Esophagus muscularis mucosa (tissue), 4 donors: Measurements from ENCODE around the gene EFL1. TPM values are rescaled to one million over a fixed set of nuclear protein-coding genes. Genes with fewer than 3 reads are reported as not detected.
A peak's percentile ranks its signal among the peaks of the same experiment; 100 is the strongest.

ENCODE experiments used
- DNase-seq: peaks from one replicate; pipeline ENCODE4 v3.0.0-alpha.2; 2017; ENCODE audit errors: extremely low spot score
- H3K27ac ChIP-seq, 4 donors: fragments of 200-600 bp; sonication (generic); replicated peaks in 1 of 4; 1 replicate in 3 of 4; 2 replicates in 1 of 4; pipeline ENCODE4 v1.5.1; 2016 to 2019; ENCODE audit warnings: mild to moderate bottlenecking in 1 of 4
- H3K27me3 ChIP-seq, 4 donors: fragments of 200-600 bp; sonication (generic); one replicate each; pipeline versions ENCODE4 v1.5.1 to v1.6.0; 2016 to 2019
- H3K36me3 ChIP-seq, 4 donors: fragments of 200-600 bp; sonication (generic); one replicate each; pipeline ENCODE4 v1.5.1; 2016 to 2019
- H3K4me1 ChIP-seq, 4 donors: fragments of 200-600 bp; sonication (generic); one replicate each; pipeline ENCODE4 v1.5.1; 2016 to 2019
- H3K4me3 ChIP-seq, 4 donors: fragments of 200-600 bp; sonication (generic); 1 replicate in 2 of 4; 2 replicates in 2 of 4; pipeline ENCODE4 v1.5.1; 2016 to 2019; ENCODE audit warnings: mild to moderate bottlenecking in 4 of 4, moderate library complexity in 1 of 4
- H3K9me3 ChIP-seq, 4 donors: fragments of 200-600 bp; sonication (generic); 1 replicate in 3 of 4; 2 replicates in 1 of 4; pipeline ENCODE4 v1.5.1; 2016 to 2019
- EP300 ChIP-seq: sonication (generic); formaldehyde crosslinking; IDR thresholded peaks from one replicate; pipeline ENCODE4 v1.6.1; 2017; ENCODE audit warnings: antibody characterized with exemption
- POLR2A ChIP-seq: fragments of 450-650 bp; IDR thresholded peaks from one replicate; pipeline ENCODE4 v1.6.1; 2017; ENCODE audit warnings: antibody characterized with exemption, moderate library complexity, mild to moderate bottlenecking, low read depth
- POLR2AphosphoS5 ChIP-seq, 2 donors: sonication (generic); formaldehyde crosslinking; IDR thresholded peaks; one replicate each; pipeline ENCODE4 v1.6.1; 2017; ENCODE audit warnings: antibody characterized with exemption in 2 of 2
- WGBS: methylation state at CpG from one replicate; pipeline ENCODE4 v1.1.5; 2018; 5-methylcytosine and 5-hydroxymethylcytosine counted together
- intact Hi-C: fragments of 100-400 bp; cut with DNase I; formaldehyde crosslinking; loops from one replicate; pipeline ENCODE4 v1.15.1; 2023
- total RNA-seq, 4 donors: library from RNA; depleted of rRNA; stranded (reverse); fragments of >200 nt; gene quantifications; one replicate each; pipeline versions ENCODE4 v1.1.0 to v1.2.1, GENCODE V29; 2016
- TF ChIP-seq, protein P1 (sequence below), 3 experiments: fragments of 200-600 bp in 2 of 3; fragments of 450-650 bp in 1 of 3; sonication (generic) in 2 of 3; IDR thresholded peaks; one replicate each; pipeline ENCODE4 v1.5.1; 2017 to 2019; ENCODE audit warnings: antibody characterized with exemption in 3 of 3, mild to moderate bottlenecking in 2 of 3, moderate library complexity in 1 of 3

Gene EFL1
- total RNA-seq, 4 donors from 2014 or later, result 13.0 to 17.4 (median 13.2) TPM

DNA sequence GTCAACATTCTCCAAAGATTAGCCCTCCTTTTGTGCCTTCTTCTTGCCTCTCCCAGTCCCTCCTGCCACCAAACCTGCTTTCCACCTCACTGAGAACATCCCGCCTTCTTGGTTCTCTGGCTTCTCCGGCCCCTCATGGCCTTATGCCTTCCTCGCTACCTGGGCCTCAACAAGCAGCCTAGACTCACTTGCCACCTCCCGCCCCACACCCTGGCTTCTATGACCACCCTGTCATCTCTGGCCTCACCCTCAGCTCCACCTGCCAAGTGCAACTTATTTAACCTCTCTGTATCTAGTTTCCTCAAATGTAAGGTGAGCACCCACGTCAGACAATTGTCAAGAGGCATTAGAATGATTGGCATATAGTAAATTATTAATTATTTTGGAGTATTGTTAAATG lies 147.9 kb downstream of the EFL1 start:
- 93% methylated on average over 5 of the region's 5 CpGs for WGBS
- Histone ChIP-seq H3K4me3 (no peak overlapping the region), H3K27ac (no peak overlapping the region), H3K4me1 (no peaks in the 10 kb centered on the region), H3K27me3 (no peaks in the 10 kb centered on the region), H3K36me3 (no peaks in the 10 kb centered on the region), H3K9me3 (no peaks in the 10 kb centered on the region)
- DNase-seq, result no peak
- intact Hi-C loops, result no loop called here
- TF ChIP-seq EP300 (no peak), POLR2A (no peak), POLR2AphosphoS5 (IDR thresholded peaks at IDR 0.05) (no peak)
- TF ChIP-seq, protein P1, sequence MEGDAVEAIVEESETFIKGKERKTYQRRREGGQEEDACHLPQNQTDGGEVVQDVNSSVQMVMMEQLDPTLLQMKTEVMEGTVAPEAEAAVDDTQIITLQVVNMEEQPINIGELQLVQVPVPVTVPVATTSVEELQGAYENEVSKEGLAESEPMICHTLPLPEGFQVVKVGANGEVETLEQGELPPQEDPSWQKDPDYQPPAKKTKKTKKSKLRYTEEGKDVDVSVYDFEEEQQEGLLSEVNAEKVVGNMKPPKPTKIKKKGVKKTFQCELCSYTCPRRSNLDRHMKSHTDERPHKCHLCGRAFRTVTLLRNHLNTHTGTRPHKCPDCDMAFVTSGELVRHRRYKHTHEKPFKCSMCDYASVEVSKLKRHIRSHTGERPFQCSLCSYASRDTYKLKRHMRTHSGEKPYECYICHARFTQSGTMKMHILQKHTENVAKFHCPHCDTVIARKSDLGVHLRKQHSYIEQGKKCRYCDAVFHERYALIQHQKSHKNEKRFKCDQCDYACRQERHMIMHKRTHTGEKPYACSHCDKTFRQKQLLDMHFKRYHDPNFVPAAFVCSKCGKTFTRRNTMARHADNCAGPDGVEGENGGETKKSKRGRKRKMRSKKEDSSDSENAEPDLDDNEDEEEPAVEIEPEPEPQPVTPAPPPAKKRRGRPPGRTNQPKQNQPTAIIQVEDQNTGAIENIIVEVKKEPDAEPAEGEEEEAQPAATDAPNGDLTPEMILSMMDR (IDR thresholded peaks at IDR 0.05), result no peak

DNA sequence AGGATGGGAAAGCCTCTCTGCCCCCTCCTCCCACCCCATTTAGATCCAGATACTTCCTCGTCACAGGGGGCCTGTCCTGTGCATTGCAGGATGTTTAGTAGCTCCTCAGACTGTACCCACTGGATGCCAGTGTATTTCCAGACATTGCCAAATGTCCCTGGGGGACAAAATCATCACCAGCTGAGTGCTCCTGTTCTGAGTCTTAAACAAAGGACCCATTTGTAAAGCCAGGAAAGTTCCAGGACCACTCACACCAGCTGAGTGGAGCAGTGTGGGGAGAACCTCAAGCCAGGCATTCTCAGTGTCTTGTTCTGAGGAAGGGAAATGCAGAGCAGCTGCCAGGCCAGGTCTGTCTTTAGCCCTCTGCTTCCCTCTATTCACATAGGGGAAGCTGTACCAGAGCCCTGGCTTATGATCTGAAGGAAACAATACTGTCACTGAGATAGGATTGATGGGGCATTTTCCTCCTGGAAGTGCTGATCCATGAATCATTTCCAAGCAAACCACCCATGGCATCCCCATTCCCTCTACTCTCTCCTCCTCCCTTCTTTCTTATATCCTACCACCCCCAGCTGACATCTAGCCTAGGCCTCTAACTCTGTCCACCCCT lies 149.3 kb downstream of the EFL1 start:
- Histone ChIP-seq H3K36me3 (no peaks in the 10 kb centered on the region), H3K4me1 (no peaks in the 10 kb centered on the region), H3K27me3 (no peaks in the 10 kb centered on the region), H3K9me3 (no peaks in the 10 kb centered on the region), H3K27ac (no peak overlapping the region), H3K4me3 (no peak overlapping the region)
- DNase-seq, result no peak
- intact Hi-C loops, result no loop called here
- 83% methylated on average over 1 of the region's 1 CpG for WGBS
- TF ChIP-seq, protein P1 (IDR thresholded peaks at IDR 0.05), result no peak
- no peak for TF ChIP-seq POLR2A
- no peak for TF ChIP-seq EP300
- TF ChIP-seq POLR2AphosphoS5 (IDR thresholded peaks at IDR 0.05), result no peak

DNA sequence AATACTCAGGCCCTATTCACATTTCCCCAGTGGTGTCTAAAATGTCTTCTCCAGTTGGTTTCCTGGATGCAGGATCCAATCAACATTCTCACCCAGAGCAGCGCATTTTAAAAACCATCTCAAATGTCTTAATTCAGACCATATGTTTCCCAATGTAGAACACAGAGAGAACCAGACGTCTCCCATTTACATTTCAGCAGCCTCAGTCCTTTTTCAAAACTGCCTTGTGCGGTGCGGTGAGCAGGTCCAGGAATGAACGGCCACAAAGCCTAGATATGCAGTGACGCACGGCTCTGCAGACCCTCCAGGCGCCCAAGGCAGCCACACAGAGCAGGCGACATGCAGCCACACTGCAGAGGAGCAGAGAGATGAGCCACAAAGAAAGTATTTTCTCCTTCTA lies 150.6 kb downstream of the EFL1 start:
- H3K27ac ChIP-seq, result no peak overlapping the region
- H3K4me1 ChIP-seq, result no peaks in the 10 kb centered on the region
- DNase-seq, result no peak
- 88% methylated on average over 9 of the region's 9 CpGs for WGBS
- no peaks in the 10 kb centered on the region for H3K27me3 ChIP-seq
- H3K9me3 ChIP-seq, result no peaks in the 10 kb centered on the region
- intact Hi-C loops, result no loop called here
- no peaks in the 10 kb centered on the region for H3K36me3 ChIP-seq
- no peak for TF ChIP-seq POLR2A
- H3K4me3 ChIP-seq, result no peak overlapping the region

DNA sequence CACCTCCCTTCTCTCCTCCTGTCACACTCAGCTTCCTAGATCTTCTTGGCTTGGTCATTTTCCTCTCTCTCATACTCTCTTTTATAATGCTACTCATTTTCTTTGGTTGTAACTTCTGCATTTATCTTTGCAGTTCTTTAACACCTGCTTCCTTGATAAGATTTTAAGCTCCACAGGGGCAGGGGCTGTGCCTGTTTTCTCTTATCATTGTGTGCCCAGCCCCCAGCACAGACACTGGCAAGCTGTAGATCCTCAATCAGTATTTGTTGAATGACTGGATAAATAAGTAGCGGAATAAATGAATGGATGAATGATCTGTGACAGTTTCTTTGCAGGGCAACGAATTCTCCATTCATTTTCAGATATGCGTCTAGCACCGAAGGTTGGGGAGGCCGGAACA lies 152.4 kb downstream of the EFL1 start:
- no peaks in the 10 kb centered on the region for H3K4me1 ChIP-seq
- 96% methylated on average over 5 of the region's 5 CpGs for WGBS
- H3K27me3 ChIP-seq, result no peaks in the 10 kb centered on the region
- intact Hi-C loops, result no loop called here
- H3K4me3 ChIP-seq, result no peak overlapping the region
- H3K36me3 ChIP-seq, result no peaks in the 10 kb centered on the region
- no peak for DNase-seq
- H3K27ac ChIP-seq, result no peak overlapping the region
- TF ChIP-seq POLR2AphosphoS5 (IDR thresholded peaks at IDR 0.05) (no peak), EP300 (no peak), POLR2A (no peak)
- no peaks in the 10 kb centered on the region for H3K9me3 ChIP-seq

DNA sequence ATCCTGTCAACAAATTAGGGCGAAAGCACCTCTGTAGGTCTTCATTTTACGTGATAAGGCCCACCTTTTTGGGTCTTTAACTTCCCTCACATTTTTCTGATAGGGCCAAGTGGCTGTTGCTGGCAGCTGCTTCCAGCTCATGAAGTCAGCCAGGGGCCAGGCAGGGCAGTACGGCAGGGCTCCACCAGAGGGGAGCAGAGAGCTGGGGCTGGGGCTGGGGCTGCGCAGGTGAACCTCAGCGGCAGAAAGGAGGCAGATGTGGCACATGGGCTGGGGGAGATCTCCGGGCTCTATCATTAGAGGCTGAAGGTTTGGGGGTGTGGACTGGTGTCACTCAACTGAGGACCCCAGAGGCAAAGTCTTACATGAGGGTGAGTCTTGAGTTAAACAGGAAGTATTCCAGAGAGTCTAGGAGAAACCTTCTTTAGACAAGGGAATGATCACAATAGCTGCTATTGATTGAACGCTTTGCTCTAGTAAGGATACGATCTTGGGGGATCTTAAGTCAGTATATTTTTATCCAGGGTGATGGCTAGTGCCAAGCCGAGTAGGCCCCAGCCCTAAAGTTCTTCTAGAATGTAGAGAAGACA lies 153.9 kb downstream of the EFL1 start:
- Histone ChIP-seq H3K9me3 (no peaks in the 10 kb centered on the region), H3K4me3 (no peak overlapping the region), H3K27me3 (no peaks in the 10 kb centered on the region), H3K36me3 (no peaks in the 10 kb centered on the region), H3K27ac (no peak overlapping the region), H3K4me1 (no peaks in the 10 kb centered on the region)
- DNase-seq, result no peak
- no peak for TF ChIP-seq EP300
- TF ChIP-seq, protein P1 (IDR thresholded peaks at IDR 0.05), result peak; percentile 69 to 95 (median 84)
- TF ChIP-seq POLR2A, result no peak
- no peak for TF ChIP-seq POLR2AphosphoS5 (IDR thresholded peaks at IDR 0.05)
- 66% methylated on average over 9 of the region's 9 CpGs for WGBS
- intact Hi-C loops, result loop anchor here (5.0 kb wide), 1 partner anchor 89 kb away; no protein-coding TSS in a partner anchor
